Measurements from ENCODE around the gene FAM200B.

FAM200B gene

DNA sequence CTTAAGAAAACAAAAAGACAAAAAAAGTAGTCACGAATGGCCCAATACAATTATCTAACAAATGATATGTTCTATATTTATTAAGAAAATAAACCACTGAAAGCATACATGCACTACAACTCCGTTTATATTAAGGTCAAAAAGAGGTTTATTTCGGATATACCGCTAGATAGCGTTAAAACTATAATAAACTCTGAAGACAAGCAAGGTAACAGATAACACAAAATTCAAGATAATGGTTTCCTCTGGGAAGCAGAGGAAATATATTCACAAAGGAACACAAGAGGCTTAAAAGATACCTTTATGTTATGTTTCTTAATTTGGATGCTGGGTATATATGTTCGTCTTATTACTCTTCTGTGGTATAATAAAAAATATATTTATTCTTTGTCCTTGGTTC is 4.7 kb upstream of the FAM200B start:
- TF ChIP-seq GATA3 (IDR thresholded peaks at IDR 0.05; ENCODE audit: low read depth, low read length) (no peak), GATA2 (IDR thresholded peaks at IDR 0.05; ENCODE audit: low read depth, low read length) (no peak)

DNA sequence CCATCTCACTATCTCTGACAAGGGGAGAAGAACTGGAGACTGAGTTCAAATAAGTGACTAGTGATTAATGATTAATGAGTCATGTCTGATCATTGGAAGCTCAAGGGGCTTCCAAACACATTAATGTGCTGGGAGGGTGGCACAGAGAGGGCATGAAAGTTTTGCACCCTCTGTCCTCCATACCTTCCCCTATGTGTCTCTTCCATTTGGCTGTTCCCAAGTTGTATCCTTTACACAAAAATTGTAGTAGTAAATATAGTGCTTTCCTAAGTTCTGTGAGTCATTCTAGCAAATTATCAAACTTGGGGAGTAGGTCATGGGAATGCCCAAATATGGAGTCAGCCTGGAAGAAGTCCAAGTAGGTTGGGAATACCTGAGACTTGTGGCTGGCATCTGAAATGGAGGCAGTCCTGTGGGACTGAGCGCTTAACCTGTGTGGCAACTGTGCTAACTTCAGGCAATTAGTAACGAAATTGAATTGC is 4.1 kb upstream of the FAM200B start:
- TF ChIP-seq GATA3 (IDR thresholded peaks at IDR 0.05; ENCODE audit: low read depth, low read length) (no peak), GATA2 (IDR thresholded peaks at IDR 0.05; ENCODE audit: low read depth, low read length) (no peak)

DNA sequence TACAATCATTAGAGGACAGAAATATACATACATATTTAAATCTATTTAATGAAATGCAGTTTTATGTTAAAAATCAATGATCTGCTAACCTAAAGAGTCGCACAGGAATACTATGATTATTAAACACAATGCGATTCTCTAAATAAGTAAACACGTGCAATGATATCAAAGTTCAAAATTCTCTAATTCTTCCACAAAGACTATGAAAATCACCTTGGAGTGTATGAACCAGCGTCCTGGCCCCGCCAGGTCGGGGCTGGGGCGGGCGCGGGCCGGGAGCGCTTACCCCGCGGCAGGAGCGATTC is 608 bp upstream of the FAM200B start:
- TF ChIP-seq GATA3 (IDR thresholded peaks at IDR 0.05; ENCODE audit: low read depth, low read length) (no peak), GATA2 (IDR thresholded peaks at IDR 0.05; ENCODE audit: low read depth, low read length) (no peak)

DNA sequence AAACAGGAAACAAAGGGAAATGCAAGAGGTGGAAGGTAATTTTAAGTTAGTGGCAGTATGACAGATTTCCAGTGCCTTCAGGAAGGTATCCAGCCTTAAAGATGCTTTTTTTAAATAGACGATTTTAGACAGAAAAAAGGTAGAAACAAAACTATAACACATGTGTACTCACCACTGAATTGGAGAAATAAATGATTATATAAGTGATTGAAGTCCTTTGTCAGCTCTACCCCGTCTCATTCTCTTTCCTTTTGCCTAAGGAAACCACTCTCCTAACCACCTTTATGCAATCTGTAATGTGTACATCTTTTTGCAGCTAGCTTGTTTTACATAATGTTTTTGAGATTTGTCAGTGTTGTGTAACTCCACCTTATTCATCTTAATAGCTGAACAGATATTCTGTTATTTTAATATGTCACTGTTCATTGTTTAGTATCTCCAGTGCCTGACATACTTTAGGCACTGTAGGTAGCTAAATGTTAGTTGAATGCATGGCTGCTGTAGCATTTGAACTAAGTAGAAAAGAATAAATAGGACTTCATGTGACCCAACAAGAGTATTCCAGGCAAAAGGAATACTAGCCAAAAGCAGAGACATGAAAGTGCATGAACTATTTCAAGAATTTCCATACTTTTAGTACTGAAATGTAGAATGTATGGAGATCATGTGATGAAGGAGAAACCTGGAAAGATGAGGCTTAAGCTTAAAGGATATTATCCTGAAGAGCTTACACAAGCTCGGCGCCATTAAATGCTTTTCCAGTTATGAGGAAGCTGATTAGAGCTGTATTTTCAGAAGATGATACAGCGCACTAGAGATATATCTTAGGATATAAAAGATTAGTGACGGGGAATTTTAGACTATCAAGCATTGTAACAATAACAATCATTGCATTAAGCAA is 865 bp downstream of the FAM200B start:
- TF ChIP-seq GATA3 (IDR thresholded peaks at IDR 0.05; ENCODE audit: low read depth, low read length) (no peak), GATA2 (IDR thresholded peaks at IDR 0.05; ENCODE audit: low read depth, low read length) (no peak)

DNA sequence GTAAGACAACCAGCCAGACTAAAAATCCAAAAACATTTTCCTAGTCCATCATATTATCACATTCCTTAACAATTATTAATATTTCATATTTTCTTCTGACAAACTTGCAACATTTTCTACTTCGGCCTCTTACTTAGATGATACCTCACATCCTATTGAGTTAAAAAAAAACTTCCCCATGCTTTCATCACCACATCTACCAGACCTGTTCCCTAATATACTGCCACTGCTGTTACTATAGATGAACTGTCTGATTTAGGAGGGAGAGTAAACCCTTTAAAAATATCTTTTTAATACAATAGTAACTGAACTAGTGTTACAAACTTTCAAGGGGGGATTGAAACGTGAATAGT is 1.5 kb downstream of the FAM200B start:
- no peak for TF ChIP-seq GATA2 (IDR thresholded peaks at IDR 0.05; ENCODE audit: low read depth, low read length)
- no peak for TF ChIP-seq GATA3 (IDR thresholded peaks at IDR 0.05; ENCODE audit: low read depth, low read length)

DNA sequence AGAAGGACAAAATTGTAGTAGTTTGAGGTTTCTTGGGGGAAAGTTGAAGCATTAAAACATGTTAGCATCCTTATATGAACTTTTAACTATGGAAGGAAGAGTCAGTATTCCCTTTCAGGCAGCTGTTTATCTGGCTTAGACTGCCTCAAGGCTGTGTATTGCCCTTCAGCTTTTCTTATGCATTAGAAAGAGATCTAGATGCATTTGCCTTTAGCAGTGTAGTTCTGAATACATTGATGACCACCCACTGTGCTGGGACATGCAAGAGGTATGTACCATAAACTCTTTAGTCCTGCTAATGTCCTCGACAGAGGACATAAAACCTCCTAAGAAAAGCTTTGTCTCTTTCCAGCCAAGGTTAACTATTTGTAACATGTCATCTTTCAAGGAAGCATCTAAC is 2.9 kb downstream of the FAM200B start:
- no peak for TF ChIP-seq GATA2 (IDR thresholded peaks at IDR 0.05; ENCODE audit: low read depth, low read length)
- TF ChIP-seq GATA3 (IDR thresholded peaks at IDR 0.05; ENCODE audit: low read depth, low read length), result no peak

DNA sequence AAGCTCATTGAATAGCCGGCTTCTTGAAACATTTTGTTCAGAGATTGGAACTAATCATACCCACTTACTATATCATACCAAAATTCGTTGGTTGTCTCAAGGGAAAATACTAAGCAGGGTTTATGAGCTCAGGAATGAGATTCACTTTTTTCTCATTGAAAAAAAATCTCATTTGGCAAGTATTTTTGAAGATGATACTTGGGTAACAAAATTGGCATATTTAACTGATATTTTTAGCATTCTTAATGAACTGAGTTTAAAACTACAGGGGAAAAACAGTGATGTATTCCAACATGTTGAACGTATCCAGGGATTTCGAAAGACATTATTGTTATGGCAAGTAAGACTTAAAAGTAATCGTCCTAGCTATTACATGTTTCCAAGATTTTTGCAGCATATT is 6.4 kb downstream of the FAM200B start:
- TF ChIP-seq GATA3 (IDR thresholded peaks at IDR 0.05; ENCODE audit: low read depth, low read length) (no peak), GATA2 (IDR thresholded peaks at IDR 0.05; ENCODE audit: low read depth, low read length) (no peak)

DNA sequence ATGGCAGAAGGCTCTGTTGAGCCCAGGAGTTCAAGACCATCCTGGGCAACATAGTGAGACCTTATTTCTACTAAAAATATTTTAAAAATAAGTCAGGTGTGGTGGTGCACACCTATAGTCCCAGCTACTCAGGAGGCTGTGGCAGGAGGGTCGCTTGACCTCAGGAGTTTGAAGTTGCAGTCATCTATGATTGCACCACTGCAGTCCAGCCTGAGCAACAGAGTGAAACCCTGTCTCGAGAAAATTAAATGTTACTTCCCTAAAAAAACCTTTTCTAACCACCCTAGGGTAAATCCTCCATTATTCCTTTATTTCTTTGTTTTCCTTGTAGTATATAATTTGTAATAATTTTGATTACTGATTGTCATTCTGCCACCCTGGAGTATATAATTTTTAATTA is 7.9 kb downstream of the FAM200B start:
- TF ChIP-seq GATA2 (IDR thresholded peaks at IDR 0.05; ENCODE audit: low read depth, low read length) (no peak), GATA3 (IDR thresholded peaks at IDR 0.05; ENCODE audit: low read depth, low read length) (no peak)

DNA sequence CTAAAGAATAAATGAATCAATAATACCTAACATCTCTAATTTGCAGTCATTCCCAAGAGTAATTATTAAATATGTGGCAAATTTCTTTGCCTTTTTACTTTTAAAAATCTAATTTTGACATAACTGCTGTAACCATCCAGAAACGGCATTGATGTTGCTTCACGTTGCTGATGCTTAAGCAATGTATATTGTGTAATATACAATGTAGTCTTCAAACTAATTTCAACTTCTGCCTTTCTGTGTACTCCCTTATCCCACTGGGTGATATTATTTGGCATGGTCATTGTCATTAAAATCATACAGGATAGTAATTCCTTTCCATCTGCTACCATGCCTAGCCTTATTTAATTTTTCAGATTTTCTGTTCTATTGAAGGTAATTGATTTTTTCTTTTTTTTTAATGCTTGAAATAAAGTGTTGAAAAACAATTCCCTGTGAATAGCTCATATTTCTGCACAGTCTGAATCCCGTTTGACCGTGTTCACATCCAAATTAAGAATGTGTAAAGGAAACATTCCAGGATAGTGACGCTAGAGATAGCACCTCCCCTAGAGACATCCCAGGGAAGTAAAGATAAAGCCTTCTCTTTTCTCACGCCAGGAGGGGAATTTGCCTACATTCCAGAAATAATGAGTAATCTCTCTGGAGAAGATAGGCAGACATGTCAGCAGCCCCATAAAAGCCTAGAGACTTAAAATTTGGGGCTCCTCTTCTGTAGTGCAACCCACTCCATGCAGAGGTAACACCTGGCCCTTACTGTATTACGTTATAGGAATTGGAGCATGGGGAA is 8.6 kb downstream of the FAM200B start:
- TF ChIP-seq GATA3 (IDR thresholded peaks at IDR 0.05; ENCODE audit: low read depth, low read length) (no peak), GATA2 (IDR thresholded peaks at IDR 0.05; ENCODE audit: low read depth, low read length) (no peak)

DNA sequence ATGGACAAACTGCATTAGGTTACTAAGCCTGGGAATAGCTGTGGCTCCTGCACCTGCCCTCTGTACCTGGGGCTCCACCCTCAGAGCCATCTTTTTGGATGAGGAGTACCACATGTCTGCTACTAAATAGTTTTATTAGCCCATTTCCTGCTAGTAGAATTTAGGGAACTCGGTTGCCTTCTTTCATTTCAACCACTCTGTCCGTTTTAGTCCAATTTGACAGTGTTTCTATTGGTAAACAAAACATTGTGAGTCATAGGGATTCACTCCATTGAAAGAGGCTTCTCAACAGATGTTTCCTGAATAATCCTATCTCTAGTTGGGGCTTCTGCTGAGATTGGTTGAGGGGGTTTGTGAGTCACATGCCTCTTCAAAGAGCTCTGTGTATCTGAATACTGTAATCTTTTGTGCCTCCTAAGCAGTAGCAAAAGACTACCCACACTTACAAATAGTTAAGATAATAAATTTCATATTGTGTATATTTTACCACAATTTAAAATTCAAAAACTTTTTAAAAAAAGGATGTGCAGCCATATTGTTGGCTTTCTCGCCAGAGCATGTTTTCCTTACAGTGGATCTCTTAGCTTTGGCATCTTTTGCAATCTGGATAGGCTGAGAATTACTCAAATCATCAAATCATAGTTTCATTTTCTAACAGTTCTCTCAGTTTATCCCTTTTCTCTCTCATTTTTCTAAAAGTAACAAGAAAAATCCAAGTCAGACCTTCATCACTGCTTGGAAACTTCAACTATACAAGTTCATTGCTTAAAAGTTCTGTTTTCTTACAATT is 9.9 kb downstream of the FAM200B start:
- TF ChIP-seq GATA2 (IDR thresholded peaks at IDR 0.05; ENCODE audit: low read depth, low read length) (no peak), GATA3 (IDR thresholded peaks at IDR 0.05; ENCODE audit: low read depth, low read length) (no peak)

DNA sequence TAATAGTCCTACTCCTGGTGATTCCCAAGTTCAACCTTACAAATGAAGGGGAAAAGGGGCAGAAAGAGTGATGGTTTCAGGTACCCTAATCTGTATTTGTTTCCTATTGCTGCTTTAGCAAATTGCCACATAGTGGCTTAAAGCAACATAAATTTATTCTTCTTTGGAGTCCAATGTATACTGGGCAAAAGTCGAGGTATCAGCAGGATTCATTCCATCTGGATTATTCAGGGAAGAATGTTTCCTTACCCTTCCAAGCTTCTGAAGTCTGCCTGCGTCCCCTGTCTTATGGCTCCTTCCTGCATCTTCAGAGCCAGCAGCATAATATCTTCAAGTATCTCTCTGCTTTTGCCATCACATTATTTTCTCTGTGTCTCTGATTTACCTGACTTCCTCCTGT is 11.0 kb downstream of the FAM200B start:
- no peak for TF ChIP-seq GATA2 (IDR thresholded peaks at IDR 0.05; ENCODE audit: low read depth, low read length)
- TF ChIP-seq GATA3 (IDR thresholded peaks at IDR 0.05; ENCODE audit: low read depth, low read length), result no peak

DNA sequence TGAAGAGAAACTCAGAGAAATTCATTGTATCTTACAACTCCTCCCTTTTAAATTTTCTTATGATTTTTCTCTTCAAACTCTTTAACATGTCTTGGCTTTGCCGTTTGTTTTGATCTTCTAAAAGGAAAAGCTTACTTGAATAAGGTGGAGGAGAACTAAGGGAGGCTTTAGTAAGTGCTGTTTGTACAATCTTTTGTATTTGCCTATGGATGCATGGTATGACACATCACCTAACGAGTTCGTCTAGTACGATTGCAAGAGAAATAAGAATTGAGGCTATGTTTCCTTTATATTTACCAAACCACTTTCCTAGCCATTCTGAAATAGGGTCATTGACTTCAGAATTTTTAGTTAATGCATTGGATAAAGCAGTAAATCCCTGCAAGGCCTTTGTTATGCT is 12.8 kb downstream of the FAM200B start:
- TF ChIP-seq GATA2 (IDR thresholded peaks at IDR 0.05; ENCODE audit: low read depth, low read length), result no peak
- TF ChIP-seq GATA3 (IDR thresholded peaks at IDR 0.05; ENCODE audit: low read depth, low read length), result no peak

DNA sequence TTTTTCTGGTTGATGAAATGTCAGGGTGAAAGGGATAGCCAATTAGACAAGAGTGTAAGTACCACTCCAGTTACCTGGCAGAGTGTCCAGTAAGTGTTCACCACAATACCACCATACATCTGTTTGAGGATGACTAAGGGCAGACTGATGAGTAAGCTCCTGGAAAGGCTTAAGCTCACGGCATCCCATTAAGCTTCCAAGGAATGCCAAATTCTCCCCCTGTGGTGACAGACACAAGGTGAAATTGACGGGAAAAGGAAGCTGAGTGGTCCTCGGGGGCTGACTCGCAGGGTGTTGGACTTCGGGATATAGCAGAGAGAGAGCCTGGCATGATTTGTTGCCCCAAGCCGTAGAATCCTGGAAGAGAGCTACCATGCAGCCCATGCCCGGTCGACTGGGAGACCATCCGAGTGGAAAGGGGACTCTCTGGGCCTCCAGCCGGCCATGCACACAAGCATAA is 13.6 kb downstream of the FAM200B start:
- TF ChIP-seq GATA3 (IDR thresholded peaks at IDR 0.05; ENCODE audit: low read depth, low read length), result no peak
- TF ChIP-seq GATA2 (IDR thresholded peaks at IDR 0.05; ENCODE audit: low read depth, low read length), result no peak

DNA sequence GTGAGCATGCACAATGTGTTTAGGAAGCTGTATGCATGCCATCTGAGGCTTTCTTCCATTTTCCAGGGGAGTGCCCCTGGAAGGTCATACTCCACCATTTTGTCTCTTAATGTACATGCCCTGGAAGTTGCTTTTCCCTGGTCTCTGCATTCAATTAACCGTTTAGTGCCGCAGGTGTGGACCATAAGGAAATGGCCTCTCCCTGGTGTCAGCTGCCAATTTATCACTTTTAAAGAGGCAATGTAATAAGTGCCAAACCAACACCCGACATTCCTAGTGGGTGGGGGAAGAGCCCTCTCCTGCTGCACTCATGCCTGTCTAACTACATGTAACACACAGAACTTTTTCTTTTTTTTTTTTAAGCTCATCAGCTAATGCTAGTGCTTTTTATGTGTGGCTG is 14.1 kb downstream of the FAM200B start:
- TF ChIP-seq GATA2 (IDR thresholded peaks at IDR 0.05; ENCODE audit: low read depth, low read length) (no peak), GATA3 (IDR thresholded peaks at IDR 0.05; ENCODE audit: low read depth, low read length) (no peak)
